Fibroblast of skin of scalp (primary cell): ENCODE results near the gene LSAMP.

ENCODE experiments used
- DNase-seq: peaks from one replicate; pipeline ENCODE4 v3.0.0-alpha.2; 2013

The LSAMP gene

DNA sequence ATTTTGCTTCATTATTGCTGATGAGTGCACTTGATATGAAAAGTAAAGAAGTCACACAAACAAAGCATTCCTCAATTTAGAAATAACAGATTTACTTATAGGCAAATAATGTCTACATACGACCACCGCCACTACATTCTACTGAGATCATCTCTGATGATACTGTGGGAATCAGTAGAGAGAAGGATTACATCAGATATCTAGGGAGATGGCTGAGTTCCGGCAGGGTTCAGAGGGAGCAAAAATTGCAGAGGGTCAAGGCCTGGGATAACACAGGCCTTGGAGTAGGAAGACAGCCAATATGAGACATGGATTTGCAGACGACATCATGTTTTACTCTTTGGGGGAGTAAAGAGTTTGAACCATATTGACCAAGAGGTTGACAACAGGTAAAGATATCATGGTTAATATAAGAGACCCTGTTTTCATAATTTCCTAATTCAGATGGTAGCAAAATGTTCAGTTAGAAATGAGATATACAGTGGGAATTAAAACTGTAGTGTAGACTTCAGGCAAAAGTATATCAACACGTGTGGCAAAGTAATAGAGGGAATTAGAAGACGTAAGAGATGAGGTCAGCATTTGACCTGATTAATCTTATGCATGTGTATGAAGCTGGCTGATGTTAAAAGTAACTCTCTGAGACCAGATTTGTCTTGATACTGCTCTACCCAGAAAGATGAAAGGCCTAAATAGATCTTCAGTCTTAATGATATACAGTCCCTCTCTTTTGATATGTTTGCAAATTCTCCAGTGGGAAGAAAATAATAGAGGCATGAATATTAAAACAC, 15.6 kb downstream of the LSAMP start:
- no peak for DNase-seq

DNA sequence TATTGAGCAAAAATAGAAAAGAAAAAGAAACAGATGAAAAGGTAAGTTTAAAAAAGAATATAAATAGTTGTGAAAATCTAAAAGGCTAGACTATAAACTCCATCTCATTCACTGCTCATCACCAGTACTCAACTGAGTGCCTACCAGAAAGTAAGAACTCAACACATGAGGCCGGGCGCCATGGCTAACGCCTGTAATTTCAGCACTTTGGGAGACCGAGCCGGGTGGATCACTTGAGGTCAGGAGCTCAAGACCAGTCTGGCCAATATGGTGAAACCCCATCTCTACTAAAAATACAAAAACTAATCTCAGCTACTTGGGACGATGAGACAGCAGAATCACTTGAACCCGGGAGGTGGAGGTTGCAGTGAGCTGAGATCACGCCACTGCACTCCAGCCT, 19.3 kb downstream of the LSAMP start:
- DNase-seq = no peak

DNA sequence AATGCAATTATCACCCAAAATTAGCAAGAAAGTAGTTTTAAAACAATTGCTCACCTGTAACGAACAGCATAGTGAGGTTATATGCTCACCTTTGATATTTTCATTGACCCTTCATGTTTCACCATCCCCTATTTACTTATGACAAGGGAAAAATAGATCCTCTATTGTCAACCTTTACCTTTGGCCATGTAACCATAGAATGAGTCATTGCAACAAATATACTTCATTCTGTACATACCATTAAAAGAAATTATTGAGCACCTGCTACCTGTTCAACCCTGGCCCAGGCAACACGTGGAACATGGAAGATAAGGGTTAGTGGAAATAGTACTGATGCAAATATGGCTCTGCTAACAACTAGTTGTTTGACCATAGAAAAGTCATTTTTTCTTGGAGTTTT, 20.2 kb downstream of the LSAMP start:
- DNase-seq = no peak

DNA sequence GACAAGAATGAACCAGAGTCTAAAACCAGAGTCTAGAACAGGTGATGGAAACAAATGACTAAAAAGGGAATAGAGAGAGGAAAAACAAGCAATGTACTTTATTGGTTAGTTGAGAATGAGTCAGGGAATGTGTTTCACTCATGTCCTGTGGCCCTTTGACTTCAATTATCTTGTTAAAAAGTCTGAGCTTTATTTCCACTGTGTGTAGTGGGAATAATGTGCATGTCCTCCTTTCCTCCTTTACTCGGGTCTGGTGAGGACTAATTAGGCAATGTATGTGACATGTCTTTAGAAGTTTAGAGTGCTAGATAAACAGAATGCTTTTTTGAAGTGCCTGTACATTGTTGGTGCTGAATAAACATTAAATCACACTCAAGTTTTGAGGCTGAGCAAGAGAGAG, 21.3 kb downstream of the LSAMP start:
- no peak for DNase-seq

DNA sequence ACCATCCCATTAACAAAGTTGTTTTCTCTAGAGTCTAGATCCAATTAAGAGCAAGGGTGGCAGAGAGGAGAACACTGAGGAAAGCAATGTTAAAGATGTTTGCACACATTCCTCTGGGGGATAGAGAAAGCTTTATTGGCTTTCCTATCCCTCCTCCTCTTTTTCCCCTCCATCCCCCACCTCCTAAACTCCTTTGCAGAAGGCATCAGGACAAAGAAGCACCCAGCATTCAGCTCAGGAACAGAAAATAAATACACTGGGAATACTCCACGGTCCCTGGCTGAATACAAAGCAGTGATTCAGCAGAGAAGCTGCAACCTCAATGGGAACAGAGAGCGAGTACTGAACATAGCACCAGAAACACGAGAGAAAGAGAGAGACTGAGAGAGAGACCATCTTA, 21.9 kb downstream of the LSAMP start:
- no peak for DNase-seq

DNA sequence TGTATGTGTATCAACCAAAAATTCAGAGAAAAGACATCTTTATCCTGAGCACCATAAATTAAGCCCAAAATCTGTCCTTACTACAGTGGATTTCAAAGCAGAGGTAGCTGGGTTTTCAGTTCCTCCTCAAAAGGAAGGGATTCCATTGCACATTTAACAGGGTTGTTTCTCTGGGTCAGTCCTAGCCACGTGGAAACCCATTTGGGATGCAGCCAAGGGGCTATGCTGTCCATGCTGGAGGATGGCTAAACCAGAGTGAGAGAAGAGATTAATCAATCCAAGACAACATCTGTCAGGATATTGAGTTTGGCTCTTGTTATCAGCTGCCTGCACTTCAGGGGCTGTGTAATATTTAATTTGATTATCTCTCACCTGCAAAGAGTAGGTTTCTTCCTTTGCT, 28.1 kb downstream of the LSAMP start:
- DNase-seq = no peak

DNA sequence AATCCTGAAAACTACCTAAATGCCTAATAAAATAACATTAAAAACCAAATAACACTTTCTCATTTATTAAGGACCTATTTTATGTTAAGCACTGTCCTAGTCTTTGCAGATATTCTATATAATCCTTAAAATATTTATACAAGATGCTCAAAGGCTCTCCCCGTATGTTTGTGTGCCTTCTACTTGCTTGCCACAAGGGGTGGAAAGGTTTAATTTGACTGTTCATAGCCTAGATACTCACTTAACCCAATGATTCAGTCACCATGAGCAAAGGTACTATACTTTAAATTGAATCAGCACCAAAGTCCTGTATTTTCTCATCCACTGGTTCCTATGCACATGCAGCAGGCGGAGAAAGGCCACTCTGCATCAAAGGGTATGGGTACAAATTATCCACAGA, 32.0 kb downstream of the LSAMP start:
- no peak for DNase-seq

DNA sequence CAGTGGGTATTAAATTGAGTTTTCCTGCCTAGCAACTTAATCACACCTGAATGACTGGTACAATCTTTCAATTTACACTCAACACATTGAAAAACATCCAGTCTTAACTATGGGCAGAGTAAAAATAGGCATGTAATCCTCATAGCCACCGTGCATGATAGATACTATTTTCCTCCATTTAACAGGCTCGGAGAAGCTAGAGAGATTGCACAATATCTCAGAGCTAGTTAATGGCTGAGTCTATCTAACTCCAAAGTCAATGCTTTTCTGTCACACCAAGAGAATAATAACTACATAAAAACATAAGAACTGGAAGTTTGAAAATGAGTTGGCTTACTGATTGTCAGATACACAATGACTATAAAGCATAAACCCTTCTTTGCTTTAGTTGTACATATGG, 36.8 kb downstream of the LSAMP start:
- no peak for DNase-seq

DNA sequence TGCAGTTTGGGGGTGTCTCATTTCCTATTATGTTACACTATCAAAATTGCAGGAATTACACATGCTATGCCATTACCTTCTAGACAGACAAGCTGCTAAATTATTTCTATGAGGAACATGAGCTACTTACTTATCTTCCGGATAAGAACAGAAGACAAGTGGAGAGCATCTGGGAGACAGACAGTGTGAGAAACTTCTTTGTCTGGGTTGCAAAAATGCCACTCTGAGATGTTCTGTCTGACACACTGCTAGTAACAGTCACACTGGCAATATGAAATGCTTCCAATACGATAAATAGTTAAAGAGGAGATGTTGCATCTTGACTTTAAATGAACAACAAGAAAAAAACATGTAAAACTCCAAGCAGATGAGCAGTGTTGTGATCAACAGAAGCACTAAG, 40.1 kb downstream of the LSAMP start:
- DNase-seq = no peak

DNA sequence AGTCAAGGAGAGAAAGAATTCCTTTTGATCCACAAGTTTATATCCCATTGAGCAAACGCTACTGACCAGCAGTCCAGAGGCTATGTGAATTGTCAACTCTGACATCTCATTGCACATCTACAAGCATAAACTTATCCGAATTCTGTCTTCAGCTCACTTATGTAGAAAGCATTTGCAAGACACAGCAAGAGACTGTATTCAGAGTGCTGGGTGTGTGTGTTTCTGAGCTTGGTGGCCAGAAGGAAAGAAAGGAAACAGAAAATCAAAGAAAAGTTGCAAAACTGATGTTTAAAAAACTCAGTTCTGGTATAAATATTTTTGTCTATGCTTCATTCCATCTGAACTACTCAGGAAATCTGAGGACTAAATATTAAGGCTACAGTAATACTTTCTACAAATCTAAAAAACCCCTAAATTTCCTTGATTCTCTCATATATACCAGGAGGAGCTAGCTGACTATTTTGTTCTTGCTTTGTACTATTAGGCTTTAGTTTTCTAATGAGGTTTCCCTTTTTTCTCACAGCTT, 45.5 kb downstream of the LSAMP start:
- DNase-seq = no peak

DNA sequence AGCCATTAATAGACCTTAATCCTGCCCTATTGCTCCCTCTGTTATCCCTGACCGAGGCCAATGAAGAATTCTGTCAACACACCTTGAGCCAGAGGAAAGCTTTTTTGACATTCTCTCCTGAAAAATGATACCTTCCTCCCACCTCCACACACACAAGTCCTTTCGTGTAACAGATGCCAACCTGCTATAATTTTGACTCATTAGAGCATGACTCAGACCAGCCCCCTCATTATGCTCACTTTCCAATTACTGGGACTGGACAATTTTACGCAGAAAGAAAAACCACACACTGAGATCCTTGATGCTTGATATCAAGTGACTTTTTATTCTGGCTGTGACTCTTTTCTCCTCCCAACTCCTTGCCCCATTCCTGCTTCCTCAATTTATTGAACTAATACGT, 50.9 kb downstream of the LSAMP start:
- DNase-seq = no peak

DNA sequence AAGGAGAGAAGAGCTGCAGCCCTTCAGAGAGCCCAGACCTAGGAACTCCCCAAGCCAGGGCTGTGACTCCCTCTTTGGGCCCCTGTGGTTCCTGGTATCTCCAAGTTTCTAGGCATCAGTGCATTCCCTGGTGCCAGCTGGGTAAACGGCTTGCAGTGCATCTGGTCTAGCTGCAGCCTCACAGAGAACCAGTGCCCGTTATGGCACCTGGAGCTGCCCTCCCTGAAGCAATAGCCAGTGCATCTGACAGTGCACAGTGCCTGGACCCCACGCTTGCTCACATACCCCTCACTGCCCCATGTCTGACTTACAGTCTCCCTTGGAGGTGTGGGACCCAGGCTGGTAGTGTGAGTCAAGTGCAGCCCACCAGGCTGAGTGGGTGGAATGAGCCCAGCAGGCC, 52.1 kb downstream of the LSAMP start:
- no peak for DNase-seq

DNA sequence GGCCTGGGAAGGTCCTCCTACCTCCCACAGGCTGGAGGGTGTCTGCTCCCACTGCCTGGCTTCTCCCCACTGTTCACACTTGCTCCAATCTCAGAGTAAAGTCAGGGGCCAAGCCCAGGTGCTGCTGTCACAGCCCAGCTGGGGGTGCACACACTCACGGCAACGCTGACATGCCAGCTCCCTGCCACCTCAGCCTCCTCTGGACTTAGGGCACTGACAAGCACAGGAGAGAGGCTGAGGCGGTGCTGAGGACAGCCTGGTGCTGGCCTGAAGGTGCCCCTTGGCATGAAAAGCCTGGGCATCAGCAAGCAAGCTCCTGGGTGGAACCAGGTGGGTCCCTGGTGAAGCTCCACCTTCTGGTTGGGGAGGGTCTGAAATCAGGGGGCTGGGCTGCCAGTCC, 53.0 kb downstream of the LSAMP start:
- no peak for DNase-seq

DNA sequence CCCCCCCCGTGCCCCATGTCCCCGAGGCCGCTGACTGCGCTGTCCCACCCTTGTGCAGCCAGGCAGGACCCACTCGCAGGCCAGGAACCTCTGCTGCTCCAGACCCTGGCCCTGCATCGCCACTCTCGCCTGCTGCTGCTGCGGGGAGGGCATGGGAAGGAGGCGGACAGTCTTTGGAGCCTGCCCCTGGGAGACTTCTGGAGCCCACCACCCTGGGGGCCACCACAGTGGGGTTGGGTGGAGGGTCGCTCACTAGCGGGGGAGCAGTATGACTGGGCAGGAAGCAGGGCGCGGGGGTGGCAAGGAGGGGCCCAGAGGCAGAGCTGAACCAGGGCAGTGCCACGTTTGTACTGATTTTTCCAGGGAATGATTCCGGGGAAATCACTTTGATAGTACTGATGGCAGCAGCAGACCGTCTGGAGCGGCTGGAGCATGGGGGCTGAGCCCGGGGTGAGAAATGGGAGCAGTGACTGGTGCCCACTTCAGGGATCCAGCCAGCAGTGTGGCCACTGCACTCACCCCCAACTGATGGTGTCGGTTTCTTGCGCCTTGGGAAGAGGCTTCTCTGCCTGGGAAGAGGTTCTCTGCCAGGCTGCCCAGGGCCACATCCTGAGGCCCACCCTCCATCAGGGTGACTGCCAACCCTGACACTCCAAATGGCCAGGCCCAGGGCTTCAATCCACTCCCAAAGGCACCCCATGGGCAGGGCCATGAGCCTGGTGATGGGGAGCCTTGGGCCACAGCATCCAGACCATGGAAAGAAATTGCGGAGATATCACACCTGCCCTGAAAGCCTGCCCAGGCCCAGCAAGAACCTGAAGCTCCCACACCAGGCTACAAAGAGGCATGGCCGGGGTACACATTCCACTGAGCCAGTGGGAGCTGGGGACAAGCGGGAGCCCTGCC, 53.7 kb downstream of the LSAMP start:
- no peak for DNase-seq

DNA sequence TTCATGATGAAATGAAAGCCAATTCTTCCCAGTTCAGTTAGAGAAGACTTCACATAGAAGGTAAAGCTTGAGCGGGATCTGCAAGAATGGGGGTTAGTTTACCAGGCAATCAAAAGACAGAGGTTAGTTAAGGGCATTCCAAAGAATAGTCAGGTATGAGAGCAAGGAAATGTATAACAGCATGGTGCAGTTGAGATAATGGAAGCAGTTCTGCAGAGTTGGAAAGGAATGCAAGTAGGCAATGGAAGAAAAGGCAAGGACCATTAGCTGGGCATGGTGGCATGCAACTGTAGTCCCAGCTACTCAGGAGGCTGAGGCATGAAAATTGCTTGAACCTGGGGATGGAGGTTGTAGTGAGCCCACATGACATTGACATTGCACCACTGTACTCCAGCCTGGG, 55.0 kb downstream of the LSAMP start:
- DNase-seq = no peak

DNA sequence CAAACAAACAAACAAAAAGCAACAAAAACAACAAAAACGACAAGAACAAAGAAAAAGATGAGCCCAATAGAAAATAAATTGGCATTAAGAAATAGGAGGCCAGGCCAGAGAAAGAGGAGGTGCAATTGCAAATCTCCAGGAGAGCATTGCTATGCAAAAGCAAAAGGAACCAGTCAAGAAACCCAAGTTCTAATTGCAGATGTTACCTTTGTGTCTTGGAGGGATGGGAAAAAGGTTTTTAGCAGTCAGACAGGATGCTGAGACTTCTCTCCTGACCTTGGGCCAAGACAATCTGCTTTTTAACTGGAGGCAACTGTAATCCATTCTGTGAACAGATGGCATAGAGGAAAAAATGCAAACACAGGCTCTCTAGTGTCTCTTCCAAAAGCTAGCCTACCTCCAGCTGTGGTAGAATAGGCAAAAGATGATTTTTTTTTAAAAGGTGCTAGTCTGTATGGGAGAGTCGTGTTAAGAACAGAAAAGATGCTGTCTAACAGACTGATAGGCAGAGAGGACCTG, 56.4 kb downstream of the LSAMP start:
- DNase-seq = no peak

DNA sequence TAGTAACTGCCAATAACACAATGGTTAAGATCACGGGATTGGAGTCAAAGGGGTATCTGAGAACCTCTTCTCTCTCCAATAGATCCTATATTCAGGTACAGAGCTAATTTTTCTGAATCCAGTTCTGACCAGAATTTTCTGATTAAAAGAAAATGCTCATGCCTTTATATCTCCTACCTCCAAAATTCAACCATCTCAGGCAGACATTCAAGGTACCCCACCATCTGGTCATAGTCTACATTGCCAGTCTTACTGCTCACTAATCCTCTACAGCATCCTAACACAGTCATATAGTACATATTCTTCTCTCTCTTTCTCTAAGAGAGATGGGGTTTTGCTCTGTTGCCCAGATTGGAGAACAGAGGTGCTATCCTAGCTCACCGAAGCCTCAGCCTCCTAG, 59.1 kb downstream of the LSAMP start:
- no peak for DNase-seq

DNA sequence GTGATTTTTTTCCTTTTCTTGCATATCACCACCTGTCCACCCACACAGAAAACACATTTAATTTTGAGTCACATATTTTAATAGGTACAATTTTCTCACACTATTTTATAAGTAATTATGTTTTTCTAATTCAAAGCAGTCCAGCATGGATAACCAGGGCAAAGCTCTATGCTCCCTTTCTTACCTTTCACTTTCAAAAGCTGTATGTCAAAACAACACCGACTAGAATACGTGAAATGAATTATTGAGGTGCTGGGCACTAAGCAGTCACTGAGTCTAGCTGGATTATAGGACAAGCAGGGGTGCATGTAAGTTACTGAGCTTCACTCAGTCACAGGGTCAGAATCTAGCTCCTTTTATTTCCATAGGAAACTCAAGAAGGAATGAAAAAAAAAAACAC, 60.6 kb downstream of the LSAMP start:
- no peak for DNase-seq

DNA sequence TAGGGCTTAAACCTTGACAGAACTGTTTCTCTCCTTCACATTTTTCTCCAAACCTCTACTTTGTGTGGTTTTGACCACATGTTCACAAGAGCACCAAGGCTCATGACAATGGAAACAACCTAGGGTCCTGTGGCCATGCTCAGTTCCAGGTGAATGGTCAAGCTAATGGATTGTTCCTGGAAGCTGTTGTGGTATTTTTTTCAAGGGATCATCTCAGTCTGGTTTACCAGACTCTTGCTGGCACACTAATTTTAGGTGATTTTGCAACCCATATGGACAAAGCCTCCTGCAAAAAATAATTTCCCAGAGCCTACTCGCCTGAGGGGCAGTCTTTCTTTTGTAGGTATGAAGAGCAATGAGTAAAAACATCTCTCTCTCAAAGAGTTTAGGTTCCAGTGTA, 67.2 kb downstream of the LSAMP start:
- no peak for DNase-seq

DNA sequence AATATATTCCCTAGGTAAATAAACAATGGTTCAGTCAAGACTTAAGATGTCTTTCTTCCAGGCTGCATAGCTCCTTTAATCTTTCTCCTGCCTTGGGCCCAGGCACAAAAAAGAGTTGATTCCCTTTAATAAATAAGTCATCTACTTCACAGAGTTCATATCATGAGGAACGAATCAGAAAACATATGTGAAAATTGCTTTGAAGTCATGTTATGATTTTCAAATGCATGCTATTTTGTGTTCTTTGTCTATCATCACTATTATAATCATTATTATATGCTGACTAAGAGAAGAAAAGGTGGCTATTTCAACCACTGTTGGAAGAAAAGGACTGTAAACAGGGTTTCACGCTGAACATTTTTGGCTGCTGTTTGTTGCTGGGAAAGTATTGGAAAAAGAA, 70.4 kb downstream of the LSAMP start:
- no peak for DNase-seq

DNA sequence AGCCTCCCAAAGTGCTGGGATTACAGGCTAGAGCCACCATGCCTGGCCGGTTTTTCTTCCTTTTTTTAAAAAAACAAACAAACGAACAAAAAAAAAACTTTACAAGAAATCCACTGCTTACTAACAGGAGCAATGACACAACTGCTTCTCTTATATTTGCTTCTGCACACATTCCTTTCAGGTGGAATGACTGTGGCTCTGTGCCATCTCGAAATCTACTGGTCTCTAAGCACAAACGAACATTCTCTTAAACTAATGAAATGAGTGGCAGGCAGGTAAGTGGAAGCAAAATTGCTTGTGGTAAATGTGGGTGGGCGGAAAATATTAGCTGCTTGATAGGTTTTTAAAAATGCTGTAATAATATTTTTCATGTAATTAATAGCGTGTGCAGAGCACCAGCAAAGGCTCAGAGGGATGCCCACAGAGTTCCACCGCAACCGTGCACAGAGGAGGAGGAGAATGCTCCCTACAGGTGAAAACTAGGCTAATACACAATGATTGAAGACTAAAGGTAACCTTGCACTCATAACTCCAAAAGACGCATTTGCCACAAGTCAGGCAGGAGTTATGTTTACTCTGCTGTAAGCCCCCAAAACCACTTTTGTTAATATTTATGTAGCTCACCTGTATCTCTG, 77.4 kb downstream of the LSAMP start:
- no peak for DNase-seq

DNA sequence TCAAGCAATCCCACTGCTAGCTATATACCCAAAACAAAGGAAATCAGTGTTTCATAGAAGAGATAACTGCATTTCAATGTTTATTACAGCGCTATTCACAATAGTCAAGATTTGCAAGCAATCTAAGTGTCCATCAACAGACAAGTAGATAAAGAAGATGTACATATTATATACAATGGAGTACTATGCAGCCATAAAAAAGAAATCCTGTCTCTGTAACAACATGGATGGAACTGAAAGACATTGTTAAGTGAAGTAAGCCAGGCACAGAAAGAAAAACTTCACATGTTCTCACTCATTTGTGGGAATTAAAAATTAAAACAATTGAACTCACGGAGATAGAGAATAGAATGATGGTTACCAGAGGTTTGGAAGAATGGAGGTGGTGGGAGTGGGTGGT, 89.2 kb downstream of the LSAMP start:
- DNase-seq = no peak

DNA sequence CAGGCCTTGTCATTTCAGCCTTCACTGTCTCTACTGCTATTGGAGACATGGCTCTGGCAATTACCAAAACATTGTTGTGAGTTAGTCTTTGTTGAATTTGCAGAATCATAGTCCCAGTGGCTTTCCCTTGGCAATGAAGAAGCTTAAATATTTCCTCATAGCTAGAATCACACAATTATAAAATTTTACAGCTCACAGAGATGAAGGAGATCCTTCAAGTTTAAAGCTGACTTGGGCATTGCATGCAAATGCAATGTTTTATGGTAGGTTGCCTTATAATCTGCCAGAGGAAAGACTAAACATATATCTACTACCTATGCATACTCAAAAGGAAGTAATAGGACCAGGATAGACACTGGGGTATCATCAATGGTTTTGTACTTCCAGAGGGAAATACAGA, 90.9 kb downstream of the LSAMP start:
- no peak for DNase-seq
